Heart right ventricle (tissue), 16 donors: ENCODE data around the gene ITSN1. TPM values are rescaled to one million over a fixed set of nuclear protein-coding genes. Genes with fewer than 3 reads are reported as not detected.

ENCODE experiments used
- ATAC-seq, 8 donors: fragments of 200-7000 bp; cut with Tn5 transposase; one replicate each; pipeline ENCODE4 v1.9.1; 2020; ENCODE audit warnings: mild to moderate bottlenecking in 8 of 8, moderate library complexity in 8 of 8, moderate number of reproducible peaks in 1 of 8
- DNase-seq, 2 donors: peaks; one replicate each; pipeline ENCODE4 v3.0.0-alpha.2; 2020
- H3K27ac ChIP-seq, 10 donors: fragments of 200-600 bp; sonication (generic) in 2 of 10; one replicate each; pipeline versions ENCODE4 v1.5.0 to v1.8.0; 2020 to 2022; ENCODE audit warnings: mild to moderate bottlenecking in 3 of 10
- H3K27me3 ChIP-seq, 7 donors: fragments of 200-600 bp; one replicate each; pipeline ENCODE4 v1.8.0; 2021 to 2022; ENCODE audit warnings: mild to moderate bottlenecking in 2 of 7
- H3K36me3 ChIP-seq, 9 donors: fragments of 200-600 bp; sonication (generic) in 1 of 9; one replicate each; pipeline versions ENCODE4 v1.5.0 to v1.8.0; 2020 to 2022; ENCODE audit warnings: mild to moderate bottlenecking in 2 of 9
- H3K4me1 ChIP-seq, 9 donors: fragments of 200-600 bp; sonication (generic) in 1 of 9; one replicate each; pipeline versions ENCODE4 v1.5.0 to v1.8.0; 2020 to 2022; ENCODE audit warnings: mild to moderate bottlenecking in 4 of 9
- H3K4me3 ChIP-seq, 10 donors: fragments of 200-600 bp; sonication (generic) in 2 of 10; one replicate each; pipeline versions ENCODE4 v1.5.0 to v1.8.0; 2020 to 2022; ENCODE audit warnings: mild to moderate bottlenecking in 7 of 10, moderate library complexity in 2 of 10
- H3K9me3 ChIP-seq, 11 donors: fragments of 200-600 bp in 10 of 11; sonication (generic) in 2 of 11; one replicate each; pipeline versions ENCODE4 v1.5.0 to v1.8.0; 2013 to 2022; ENCODE audit warnings: mild to moderate bottlenecking in 2 of 11, control low read depth in 1 of 11, moderate library complexity in 1 of 11
- CTCF ChIP-seq, 9 donors: fragments of 200-600 bp; sonication (generic) in 2 of 9; IDR thresholded peaks; one replicate each; pipeline versions ENCODE4 v1.5.0 to v1.8.0; 2021 to 2022; ENCODE audit warnings: antibody characterized with exemption in 9 of 9, mild to moderate bottlenecking in 5 of 9, moderate library complexity in 1 of 9
- WGBS, 2 donors: extraction: QIAGEN DNeasy Blood & Tissue Kit; methylation state at CpG; one replicate each; pipeline ENCODE4 v1.1.7; 2013; ENCODE audit warnings: inconsistent platforms in 1 of 2; 5-methylcytosine and 5-hydroxymethylcytosine counted together
- intact Hi-C, 10 donors: fragments of 100-400 bp; cut with DNase I; formaldehyde crosslinking; loops; one replicate each; pipeline versions ENCODE4 v1.11.1 to v1.14.2; 2022
- polyA plus RNA-seq, 2 donors: library from polyadenylated mRNA; stranded (reverse); fragments of 200-250 nt; gene quantifications; one replicate each; pipeline ENCODE4 v1.2.3, GENCODE V29; 2013
- total RNA-seq, 10 donors: library from RNA; stranded (reverse); fragmentation: NEBNext Ultra II Directional in 3 of 10; extraction: Animal tissue kit (Norgen Biotek cat#: 25700) in 3 of 10; gene quantifications; one replicate each; pipeline versions ENCODE4 v1.2.1 to v1.2.4, GENCODE V29; 2021 to 2023
- donor health status: Arrhythmogenic right ventricular cardiomyopathy.
- donor health status: ischemic (EF 13 %, LVEDD 7.1; RV severe dilation, severe dysfunction).
- donor health status: healthy with polysubstance abuse.
- donor health status: DM: no; HTN: yes; CAD: no.
- donor health status: DM: no; HTN: no; CAD: no.
- donor health status: ischemic (EF 25% LVEDD 6.9; RV normal size, moderate dysfunction).
- donor health status: ischemic (EF 25% LVEDD 5.7; RV mildly dilated, moderate dysfunction).
- donor health status: healthy.
- donor health status: DM: yes; HTN: yes; CAD: no.
- donor health status: Ischemic cardiomyopathy.
- donor health status: ischemic (EF 35%, LVEDD 5.7; RV mildly dilated, moderate dysfunction).
- donor health status: nonischemic (EF 11% LVEDD 7.7; RV severe dilation, severe dysfunction).
- donor health status: DM: yes; HTN: yes; CAD: no.
- donor health status: PGD.
- donor health status: ischemic (EF 29% LVEDD 5.4; RV normal size, mild dysfunction).
- donor health status: nonischemic (EF 23%, LVEDD 6.1; RV moderate dilation, normal function).

ITSN1 gene
- total and polyA plus RNA-seq, 12 donors, result 14.6 to 47.3 (median 32.3) TPM

GRCh38 chr21:33643658-33644311 is 1.5 kb downstream of the ITSN1 start:
- H3K4me1 ChIP-seq, result peaks cover 3 to 47% (median 25%) of the 10 kb centered on the region in 9 donors
- TF ChIP-seq CTCF (IDR thresholded peaks at IDR 0.05), result no peak

GRCh38 chr21:33644383-33645074 is 2.2 kb downstream of the ITSN1 start:
- H3K4me3 ChIP-seq, result peak overlapping the region in 6 of 10 donors; percentile 73 to 91 (median 86)
- intact Hi-C loops, result loop anchor here in 8 of 10 donors (5.0 to 10.0 kb wide), 11 partner anchors 100 to 258 kb away; no protein-coding TSS in a partner anchor
- peaks cover 3 to 55% (median 25%) of the 10 kb centered on the region in 9 donors for H3K4me1 ChIP-seq
- DNase-seq, result no peak
- H3K9me3 ChIP-seq, result no peaks in the 10 kb centered on the region
- ATAC-seq, result no peak
- 57 to 61% methylated on average over 11 of the region's 11 CpGs for WGBS, 2 donors
- H3K27me3 ChIP-seq, result no peaks in the 10 kb centered on the region
- peaks cover 0 to 4% (median 0%) of the 10 kb centered on the region in 9 donors for H3K36me3 ChIP-seq
- peak overlapping the region in 8 of 10 donors; percentile 78 to 93 (median 86) for H3K27ac ChIP-seq
- TF ChIP-seq CTCF (IDR thresholded peaks at IDR 0.05), result no peak

More at GRCh38 chr21:33643658-33644311, 1.5 kb downstream of the ITSN1 start:
- no peak for ATAC-seq
- Histone ChIP-seq H3K27me3 (no peaks in the 10 kb centered on the region), H3K4me3 (peak overlapping the region; percentile 64 to 96 (median 88)), H3K27ac (peak overlapping the region in 9 of 10 donors; percentile 78 to 93 (median 86)), H3K9me3 (no peaks in the 10 kb centered on the region), H3K36me3 (peaks cover 0 to 7% (median 0%) of the 10 kb centered on the region in 9 donors)
- no peak for DNase-seq
- intact Hi-C loops, result loop anchor here in 8 of 10 donors (5.0 to 10.0 kb wide), 11 partner anchors 101 to 259 kb away; no protein-coding TSS in a partner anchor
- 5 to 7% methylated on average over 7 of the region's 7 CpGs for WGBS, 2 donors

- ATAC-seq, result no peak
- intact Hi-C loops, result loop anchor here in 4 of 10 donors (5.0 to 10.0 kb wide), 6 partner anchors 99 to 249 kb away; no protein-coding TSS in a partner anchor
- TF ChIP-seq CTCF (IDR thresholded peaks at IDR 0.05), result no peak
Measured at GRCh38 chr21:33645730-33646129, 3.4 kb downstream of the ITSN1 start.

GRCh38 chr21:33647587-33647986 is 5.3 kb downstream of the ITSN1 start:
- H3K4me3 ChIP-seq, result no peak overlapping the region
- H3K9me3 ChIP-seq, result no peaks in the 10 kb centered on the region
- no peaks in the 10 kb centered on the region for H3K27me3 ChIP-seq
- 86 to 93% methylated on average over 3 of the region's 3 CpGs for WGBS, 2 donors
- no peak for TF ChIP-seq CTCF (IDR thresholded peaks at IDR 0.05)
- peaks cover 0 to 62% (median 24%) of the 10 kb centered on the region in 9 donors for H3K4me1 ChIP-seq
- intact Hi-C loops, result loop anchor here in 4 of 10 donors (5.0 to 10.0 kb wide), 6 partner anchors 97 to 247 kb away; no protein-coding TSS in a partner anchor
- ATAC-seq, result no peak
- H3K36me3 ChIP-seq, result peaks cover 0 to 4% (median 0%) of the 10 kb centered on the region in 9 donors
- DNase-seq, result no peak
- H3K27ac ChIP-seq, result no peak overlapping the region

More at GRCh38 chr21:33645730-33646129, 3.4 kb downstream of the ITSN1 start:
- Histone ChIP-seq H3K4me3 (no peak overlapping the region), H3K9me3 (no peaks in the 10 kb centered on the region), H3K27ac (peak overlapping the region in 2 of 10 donors; percentile 78 to 86), H3K4me1 (peaks cover 0 to 58% (median 21%) of the 10 kb centered on the region in 9 donors), H3K27me3 (no peaks in the 10 kb centered on the region), H3K36me3 (peaks cover 0 to 4% (median 0%) of the 10 kb centered on the region in 9 donors)
- no peak for DNase-seq
- 96 to 97% methylated on average over 4 of the region's 4 CpGs for WGBS, 2 donors
